ENCODE results near the gene IL17REL.
A peak's percentile ranks its signal among the peaks of the same experiment; 100 is the strongest.

The IL17REL gene

GRCh38 chr22:50008151-50009040, 4.2 kb downstream of the IL17REL start:
- no peak overlapping the region for H3K9ac ChIP-seq (ENCODE audit: low read depth, low read length)

GRCh38 chr22:50007057-50007511, 5.5 kb downstream of the IL17REL start:
- no peaks in the 10 kb centered on the region for H3K9me3 ChIP-seq (ENCODE audit: control insufficient read depth, insufficient read depth, low read length)

More at GRCh38 chr22:50008151-50009040, 4.2 kb downstream of the IL17REL start:
- Histone ChIP-seq H3K9me3 (ENCODE audit: control insufficient read depth, insufficient read depth, low read length) (no peaks in the 10 kb centered on the region), H3K4me1 (ENCODE audit: insufficient read depth, low read length) (peaks cover 2% of the 10 kb centered on the region; the same call in 1 of the 2 replicates), H3K36me3 (ENCODE audit: insufficient read depth, low read length) (no peaks in the 10 kb centered on the region)

GRCh38 chr22:50004918-50005317, 7.6 kb downstream of the IL17REL start:
- 0 out of 2 replicates have a peak, but pooled peaks cover 2% of the 10 kb centered on the region for H3K4me1 ChIP-seq (ENCODE audit: insufficient read depth, low read length)
- H3K36me3 ChIP-seq (ENCODE audit: insufficient read depth, low read length), result no peaks in the 10 kb centered on the region
- no peak overlapping the region for H3K9ac ChIP-seq (ENCODE audit: low read depth, low read length)
- no peaks in the 10 kb centered on the region for H3K9me3 ChIP-seq (ENCODE audit: control insufficient read depth, insufficient read depth, low read length)

More at GRCh38 chr22:50007057-50007511, 5.5 kb downstream of the IL17REL start:
- H3K36me3 ChIP-seq (ENCODE audit: insufficient read depth, low read length), result no peaks in the 10 kb centered on the region
- no peak overlapping the region for H3K9ac ChIP-seq (ENCODE audit: low read depth, low read length)
- peaks cover 2% of the 10 kb centered on the region; the same call in 1 of the 2 replicates for H3K4me1 ChIP-seq (ENCODE audit: insufficient read depth, low read length)

GRCh38 chr22:50002791-50003190, 9.8 kb downstream of the IL17REL start:
- Histone ChIP-seq H3K9ac (ENCODE audit: low read depth, low read length) (no peak overlapping the region), H3K36me3 (ENCODE audit: insufficient read depth, low read length) (no peaks in the 10 kb centered on the region), H3K9me3 (ENCODE audit: control insufficient read depth, insufficient read depth, low read length) (no peaks in the 10 kb centered on the region), H3K4me1 (ENCODE audit: insufficient read depth, low read length) (peaks cover under 1% of the 10 kb centered on the region; the same call in 1 of the 2 replicates)

- H3K4me1 ChIP-seq (ENCODE audit: insufficient read depth, low read length), result no peaks in the 10 kb centered on the region; the same call in 1 of the 2 replicates
- H3K9me3 ChIP-seq (ENCODE audit: control insufficient read depth, insufficient read depth, low read length), result no peaks in the 10 kb centered on the region
- H3K9ac ChIP-seq (ENCODE audit: low read depth, low read length), result no peak overlapping the region
Observed at GRCh38 chr22:50001388-50002231, 11.0 kb downstream of the IL17REL start.

GRCh38 chr22:50000587-50001387, 11.8 kb downstream of the IL17REL start:
- H3K36me3 ChIP-seq (ENCODE audit: insufficient read depth, low read length), result no peaks in the 10 kb centered on the region
- no peaks in the 10 kb centered on the region for H3K9me3 ChIP-seq (ENCODE audit: control insufficient read depth, insufficient read depth, low read length)
- H3K4me1 ChIP-seq (ENCODE audit: insufficient read depth, low read length), result no peaks in the 10 kb centered on the region; the same call in 1 of the 2 replicates
- H3K9ac ChIP-seq (ENCODE audit: low read depth, low read length), result no peak overlapping the region

More at GRCh38 chr22:50001388-50002231, 11.0 kb downstream of the IL17REL start:
- no peaks in the 10 kb centered on the region for H3K36me3 ChIP-seq (ENCODE audit: insufficient read depth, low read length)

GRCh38 chr22:49999946-50000586, 12.5 kb downstream of the IL17REL start:
- Histone ChIP-seq H3K36me3 (ENCODE audit: insufficient read depth, low read length) (no peaks in the 10 kb centered on the region), H3K4me1 (ENCODE audit: insufficient read depth, low read length) (no peaks in the 10 kb centered on the region; the same call in 1 of the 2 replicates), H3K9ac (ENCODE audit: low read depth, low read length) (peak overlapping the region; percentile 53), H3K9me3 (ENCODE audit: control insufficient read depth, insufficient read depth, low read length) (no peaks in the 10 kb centered on the region)

- Histone ChIP-seq H3K9me3 (ENCODE audit: control insufficient read depth, insufficient read depth, low read length) (no peaks in the 10 kb centered on the region), H3K36me3 (ENCODE audit: insufficient read depth, low read length) (no peaks in the 10 kb centered on the region), H3K9ac (ENCODE audit: low read depth, low read length) (peak overlapping the region; percentile 53), H3K4me1 (ENCODE audit: insufficient read depth, low read length) (no peaks in the 10 kb centered on the region; the same call in 1 of the 2 replicates)
Observed at GRCh38 chr22:49999063-49999945, 13.3 kb downstream of the IL17REL start.

GRCh38 chr22:49998718-49999062, 13.9 kb downstream of the IL17REL start:
- no peaks in the 10 kb centered on the region; the same call in 1 of the 2 replicates for H3K4me1 ChIP-seq (ENCODE audit: insufficient read depth, low read length)
- H3K36me3 ChIP-seq (ENCODE audit: insufficient read depth, low read length), result no peaks in the 10 kb centered on the region
- H3K9ac ChIP-seq (ENCODE audit: low read depth, low read length), result no peak overlapping the region
- no peaks in the 10 kb centered on the region for H3K9me3 ChIP-seq (ENCODE audit: control insufficient read depth, insufficient read depth, low read length)

GRCh38 chr22:49997932-49998717, 14.4 kb downstream of the IL17REL start:
- Histone ChIP-seq H3K36me3 (ENCODE audit: insufficient read depth, low read length) (no peaks in the 10 kb centered on the region), H3K9ac (ENCODE audit: low read depth, low read length) (no peak overlapping the region), H3K9me3 (ENCODE audit: control insufficient read depth, insufficient read depth, low read length) (no peaks in the 10 kb centered on the region), H3K4me1 (ENCODE audit: insufficient read depth, low read length) (no peaks in the 10 kb centered on the region; the same call in 1 of the 2 replicates)

- no peak overlapping the region for H3K9ac ChIP-seq (ENCODE audit: low read depth, low read length)
- no peaks in the 10 kb centered on the region; the same call in 1 of the 2 replicates for H3K4me1 ChIP-seq (ENCODE audit: insufficient read depth, low read length)
- no peaks in the 10 kb centered on the region for H3K36me3 ChIP-seq (ENCODE audit: insufficient read depth, low read length)
- H3K9me3 ChIP-seq (ENCODE audit: control insufficient read depth, insufficient read depth, low read length), result no peaks in the 10 kb centered on the region
Observed at GRCh38 chr22:49997251-49997599, 15.3 kb downstream of the IL17REL start.

All from ES-I3 (cell line).